IMR-90 (cell line): Measurements from ENCODE around the gene EXOC5. TPM values are rescaled to one million over a fixed set of nuclear protein-coding genes. Genes with fewer than 3 reads are reported as not detected.

ENCODE experiments used
- ATAC-seq: fragments of 200-7000 bp; cut with Tn5 transposase; 2 replicates; pipeline ENCODE4 v1.9.1; 2020; ENCODE audit warnings: low read depth, mild to moderate bottlenecking, moderate library complexity
- BruUV-seq: library from RNA; stranded (reverse); fragments of 400-500 nt; replicated peaks from 2 replicates; lab custom pipeline; 2021; lab: Mats Ljungman, UMichigan
- CTCF ChIA-PET: fragments of 300-600 bp; formaldehyde crosslinking; extraction: SDS; loops from one replicate; lab custom pipeline; 2021; ENCODE audit warnings: antibody characterized with exemption; lab: Yijun Ruan, JAX
- POLR2A ChIA-PET: fragments of 300-600 bp; sonication (Branson Sonifier 250); formaldehyde crosslinking; loops from one replicate; lab custom pipeline; 2022; ENCODE audit warnings: antibody characterized with exemption; ENCODE audit not compliant: unreplicated experiment; lab: Charles Lee
- DNase-seq: peaks from one replicate; pipeline ENCODE4 v3.0.0; 2013
- H2AFZ ChIP-seq: replicated peaks from 2 replicates; pipeline ENCODE3; 2013; ENCODE audit warnings: low read length, mild to moderate bottlenecking; ENCODE audit not compliant: poor library complexity
- H2AK5ac ChIP-seq: 2 replicates; pipeline ENCODE4 v1.6.1; 2013; ENCODE audit warnings: low read depth, low read length, inconsistent platforms
- H2AK9ac ChIP-seq: replicated peaks from 2 replicates; pipeline ENCODE3; 2013; ENCODE audit warnings: mild to moderate bottlenecking, low read depth, low read length, moderate library complexity; ENCODE audit not compliant: poor library complexity
- H2BK120ac ChIP-seq: 2 replicates; pipeline ENCODE4 v1.6.1; 2013; ENCODE audit warnings: low read depth, low read length, inconsistent platforms
- H2BK15ac ChIP-seq: 3 replicates; pipeline ENCODE4 v1.6.1; 2013; ENCODE audit warnings: low read depth, low read length, inconsistent platforms
- H2BK20ac ChIP-seq: 2 replicates; pipeline ENCODE4 v1.6.1; 2013; ENCODE audit warnings: low read depth, mild to moderate bottlenecking, inconsistent platforms, low read length, moderate library complexity
- H2BK5ac ChIP-seq: 2 replicates; pipeline ENCODE4 v1.6.1; 2013; ENCODE audit warnings: mild to moderate bottlenecking, low read depth, low read length, inconsistent platforms; ENCODE audit not compliant: poor library complexity, severe bottlenecking
- H3K14ac ChIP-seq: replicated peaks from 2 replicates; pipeline ENCODE4 v1.6.1; 2013; ENCODE audit warnings: low read depth, low read length, inconsistent platforms
- H3K18ac ChIP-seq: 2 replicates; pipeline ENCODE4 v1.6.1; 2013; ENCODE audit warnings: low read depth, low read length, control low read depth
- H3K23ac ChIP-seq: 2 replicates; pipeline ENCODE4 v1.6.1; 2013; ENCODE audit warnings: low read depth, low read length, inconsistent platforms
- H3K27ac ChIP-seq: 2 replicates; pipeline ENCODE4 v1.5.1; 2013; ENCODE audit warnings: mild to moderate bottlenecking, control low read depth, low read length; ENCODE audit not compliant: insufficient read depth
- H3K27me3 ChIP-seq: 2 replicates; pipeline ENCODE4 v1.6.1; 2013; ENCODE audit warnings: low read length; ENCODE audit not compliant: control insufficient read depth, insufficient read depth
- H3K36me3 ChIP-seq: 2 replicates; pipeline ENCODE4 v1.6.1; 2013; ENCODE audit warnings: low read length, mixed read lengths; ENCODE audit not compliant: control insufficient read depth, insufficient read depth
- H3K4ac ChIP-seq: 2 replicates; pipeline ENCODE4 v1.6.1; 2013; ENCODE audit warnings: low read depth, low read length, inconsistent platforms
- H3K4me1 ChIP-seq: 2 replicates; pipeline ENCODE4 v1.6.1; 2013; ENCODE audit warnings: low read length, mixed read lengths; ENCODE audit not compliant: control insufficient read depth, insufficient read depth
- H3K4me2 ChIP-seq: 2 replicates; pipeline ENCODE4 v1.6.1; 2013; ENCODE audit warnings: low read depth, mild to moderate bottlenecking, control low read depth, low read length, moderate library complexity
- H3K4me3 ChIP-seq: 2 replicates; pipeline ENCODE4 v1.5.1; 2013; ENCODE audit warnings: low read depth, mild to moderate bottlenecking, control low read depth, low read length, moderate library complexity; ENCODE audit not compliant: insufficient read depth
- H3K56ac ChIP-seq: 2 replicates; pipeline ENCODE4 v1.6.1; 2013; ENCODE audit warnings: low read length, inconsistent platforms; ENCODE audit not compliant: insufficient read depth; ENCODE audit errors: extremely low read depth
- H3K79me1 ChIP-seq, 2 experiments: 2 replicates each; pipeline ENCODE4 v1.6.1; 2013; ENCODE audit warnings: low read length in 2 of 2, inconsistent platforms in 1 of 2, low read depth in 1 of 2
- H3K9ac ChIP-seq: 2 replicates; pipeline ENCODE4 v1.6.1; 2013; ENCODE audit warnings: low read depth, low read length, control low read depth
- H3K9me1 ChIP-seq: 2 replicates; pipeline ENCODE4 v1.6.1; 2013; ENCODE audit warnings: low read length, inconsistent platforms; ENCODE audit not compliant: insufficient read depth
- H3K9me3 ChIP-seq: 2 replicates; pipeline ENCODE4 v1.6.1; 2013; ENCODE audit warnings: low read length; ENCODE audit not compliant: control insufficient read depth, insufficient read depth
- H4K20me1 ChIP-seq: 2 replicates; pipeline ENCODE4 v1.6.1; 2013; ENCODE audit warnings: low read length, inconsistent platforms; ENCODE audit not compliant: insufficient read depth
- H4K5ac ChIP-seq: 2 replicates; pipeline ENCODE4 v1.6.1; 2013; ENCODE audit warnings: mild to moderate bottlenecking, low read depth, low read length, control low read depth
- H4K8ac ChIP-seq, 2 experiments: 2 replicates each; pipeline ENCODE4 v1.6.1; 2013; ENCODE audit warnings: low read depth in 2 of 2, low read length in 2 of 2, control low read depth in 1 of 2, inconsistent platforms in 1 of 2
- H4K91ac ChIP-seq: 2 replicates; pipeline ENCODE4 v1.6.1; 2013; ENCODE audit warnings: low read depth, low read length, inconsistent platforms; ENCODE audit not compliant: insufficient read depth
- FOS ChIP-seq: fragments of 150-350 bp; IDR thresholded peaks from 2 replicates; pipeline ENCODE4 v1.6.1; 2016; ENCODE audit warnings: low read depth, low read length
- MAZ ChIP-seq: IDR thresholded peaks from 2 replicates; pipeline ENCODE4 v1.6.1; 2012; ENCODE audit warnings: low read depth, mild to moderate bottlenecking, low read length, improper control_type of control experiment, moderate library complexity, borderline replicate concordance
- POLR2A ChIP-seq: IDR thresholded peaks from 2 replicates; pipeline ENCODE4 v1.6.1; 2012; ENCODE audit warnings: mild to moderate bottlenecking, low read depth, low read length
- RFX5 ChIP-seq: IDR thresholded peaks from 2 replicates; pipeline ENCODE4 v1.8.0; 2012; ENCODE audit warnings: low read depth, mild to moderate bottlenecking, low read length, moderate library complexity
- WGBS, 2 experiments: methylation state at CpG; one replicate each; pipeline versions ENCODE4 v1.1.5 to v1.1.7; 2013; ENCODE audit warnings: missing lambda C conversion rate in 2 of 2; ENCODE audit not compliant: insufficient read length in 1 of 2; ENCODE audit errors: extremely low coverage in 2 of 2; 5-methylcytosine and 5-hydroxymethylcytosine counted together
- dilution Hi-C: fragments of 300-500 bp; cut with HindIII; formaldehyde crosslinking; loops from one replicate; pipeline ENCODE4 v1.14.3; 2018; ENCODE audit warnings: low sequenced_read_pairs; ENCODE audit not compliant: unreplicated experiment
- in situ Hi-C: fragments of 300-500 bp; cut with MboI; formaldehyde crosslinking; loops from 3 replicates; pipeline ENCODE4 v1.14.3; 2019; ENCODE audit warnings: low sequenced_read_pairs, inconsistent platforms, mixed read lengths
- intact Hi-C: fragments of 100-400 bp; cut with micrococcal nuclease; formaldehyde crosslinking; loops from 2 replicates; pipeline ENCODE4 v1.10.0; 2022
- polyA plus RNA-seq, 3 experiments: library from polyadenylated mRNA; depleted of rRNA; stranded (reverse); fragments of >200 nt; gene quantifications; 2 replicates each; pipeline ENCODE4 v1.2.3, GENCODE V29; 2012; ENCODE audit warnings: low replicate concordance in 1 of 3
- total RNA-seq: library from RNA; depleted of rRNA; stranded (reverse); fragments of >200 nt; gene quantifications from 2 replicates; pipeline ENCODE4 v1.2.3, GENCODE V29; 2012

EXOC5 gene
- total and polyA plus RNA-seq, 2 of the 4 experiments (the other 2 are of a cell fraction), result 22.4 to 52.5 TPM

DNA sequence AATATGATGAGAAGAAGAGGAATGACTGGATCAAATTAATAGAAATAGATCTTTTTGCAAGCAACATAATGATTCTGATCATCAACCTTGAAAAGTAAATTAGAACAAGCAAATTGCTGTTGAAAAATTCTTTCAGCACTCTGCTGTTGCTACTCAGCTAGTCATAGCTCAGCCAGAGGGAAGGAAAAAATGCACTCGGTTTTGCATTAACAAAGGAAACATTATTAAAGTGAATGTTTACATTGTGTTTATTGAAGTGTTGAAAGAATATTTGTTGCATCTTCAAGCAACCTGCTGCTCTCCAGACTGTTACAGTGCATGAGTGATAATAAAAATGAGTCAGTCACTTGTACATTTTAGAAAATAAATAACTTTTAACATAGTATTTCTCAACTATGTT lies 26.5 kb upstream of the EXOC5 start:
- no peaks in the 10 kb centered on the region for H4K20me1 ChIP-seq
- dilution Hi-C loops (no loop called here), in situ Hi-C loops (no loop called here), intact Hi-C loops (no loop called here)
- WGBS, 2 experiments, result no CpG with 5 or more reads among the region's 1 CpG
- no peak overlapping the region for H4K5ac ChIP-seq
- H2BK5ac ChIP-seq, result no peak overlapping the region
- H3K9ac ChIP-seq, result no peak overlapping the region
- no peaks in the 10 kb centered on the region for H3K79me1 ChIP-seq
- POLR2A ChIA-PET, result no interaction called here
- no TSS peak for BruUV-seq
- no peak overlapping the region for H3K18ac ChIP-seq
- no peak overlapping the region for H4K91ac ChIP-seq
- no peak overlapping the region for H3K27ac ChIP-seq
- no peak overlapping the region for H3K23ac ChIP-seq
- no peak overlapping the region for H3K4me2 ChIP-seq
- CTCF ChIA-PET, result interaction anchor here (0.7 to 1.4 kb wide), 3 partner anchors 149 to 804 kb away, joined by 3 to 5 read pairs (median 3); no protein-coding TSS in a partner anchor
- H3K27me3 ChIP-seq, result no peaks in the 10 kb centered on the region
- no peak overlapping the region for H2AK5ac ChIP-seq
- no peaks in the 10 kb centered on the region for H3K9me1 ChIP-seq
- no peak overlapping the region for H2BK15ac ChIP-seq
- H2BK120ac ChIP-seq, result no peak overlapping the region
- H3K4me3 ChIP-seq, result no peak overlapping the region
- H3K56ac ChIP-seq, result no peak overlapping the region
- H4K8ac ChIP-seq, result no peak overlapping the region
- H3K9me3 ChIP-seq, result no peaks in the 10 kb centered on the region
- DNase-seq, result no peak
- H2AK9ac ChIP-seq, result no peak overlapping the region
- ATAC-seq, result no peak
- H2AFZ ChIP-seq, result no peak overlapping the region
- TF ChIP-seq FOS (no peak), MAZ (no peak), POLR2A (no peak), RFX5 (no peak)
- H3K4me1 ChIP-seq, result no peaks in the 10 kb centered on the region
- H3K14ac ChIP-seq, result no peak overlapping the region
- no peaks in the 10 kb centered on the region for H3K36me3 ChIP-seq
- no peak overlapping the region for H2BK20ac ChIP-seq
- no peak overlapping the region for H3K4ac ChIP-seq
